Measurements from ENCODE around the gene ABHD13.

GRCh38 chr13:108194435-108194936 is 23.7 kb upstream of the ABHD13 start:
- TF ChIP-seq, protein P1, sequence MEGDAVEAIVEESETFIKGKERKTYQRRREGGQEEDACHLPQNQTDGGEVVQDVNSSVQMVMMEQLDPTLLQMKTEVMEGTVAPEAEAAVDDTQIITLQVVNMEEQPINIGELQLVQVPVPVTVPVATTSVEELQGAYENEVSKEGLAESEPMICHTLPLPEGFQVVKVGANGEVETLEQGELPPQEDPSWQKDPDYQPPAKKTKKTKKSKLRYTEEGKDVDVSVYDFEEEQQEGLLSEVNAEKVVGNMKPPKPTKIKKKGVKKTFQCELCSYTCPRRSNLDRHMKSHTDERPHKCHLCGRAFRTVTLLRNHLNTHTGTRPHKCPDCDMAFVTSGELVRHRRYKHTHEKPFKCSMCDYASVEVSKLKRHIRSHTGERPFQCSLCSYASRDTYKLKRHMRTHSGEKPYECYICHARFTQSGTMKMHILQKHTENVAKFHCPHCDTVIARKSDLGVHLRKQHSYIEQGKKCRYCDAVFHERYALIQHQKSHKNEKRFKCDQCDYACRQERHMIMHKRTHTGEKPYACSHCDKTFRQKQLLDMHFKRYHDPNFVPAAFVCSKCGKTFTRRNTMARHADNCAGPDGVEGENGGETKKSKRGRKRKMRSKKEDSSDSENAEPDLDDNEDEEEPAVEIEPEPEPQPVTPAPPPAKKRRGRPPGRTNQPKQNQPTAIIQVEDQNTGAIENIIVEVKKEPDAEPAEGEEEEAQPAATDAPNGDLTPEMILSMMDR (conservative IDR thresholded peaks at IDR 0.05; ENCODE audit: low read depth in 2 of 2), result no peak
- TF ChIP-seq EZH2 (IDR thresholded peaks at IDR 0.05; ENCODE audit: low read depth, unreplicated experiment) (no peak), POLR2AphosphoS5 (IDR thresholded peaks at IDR 0.05; ENCODE audit: low read depth) (no peak), EZH2phosphoT487 (IDR thresholded peaks at IDR 0.05; ENCODE audit: unreplicated experiment) (no peak), ZNF114 (CRISPR knock-in tag; IDR thresholded peaks at IDR 0.05) (no peak), JUNB (IDR thresholded peaks at IDR 0.05; ENCODE audit: unreplicated experiment) (no peak), CREB1 (CRISPR knock-in tag; IDR thresholded peaks at IDR 0.05; ENCODE audit: low read depth) (no peak)
- TF ChIP-seq, protein P2, sequence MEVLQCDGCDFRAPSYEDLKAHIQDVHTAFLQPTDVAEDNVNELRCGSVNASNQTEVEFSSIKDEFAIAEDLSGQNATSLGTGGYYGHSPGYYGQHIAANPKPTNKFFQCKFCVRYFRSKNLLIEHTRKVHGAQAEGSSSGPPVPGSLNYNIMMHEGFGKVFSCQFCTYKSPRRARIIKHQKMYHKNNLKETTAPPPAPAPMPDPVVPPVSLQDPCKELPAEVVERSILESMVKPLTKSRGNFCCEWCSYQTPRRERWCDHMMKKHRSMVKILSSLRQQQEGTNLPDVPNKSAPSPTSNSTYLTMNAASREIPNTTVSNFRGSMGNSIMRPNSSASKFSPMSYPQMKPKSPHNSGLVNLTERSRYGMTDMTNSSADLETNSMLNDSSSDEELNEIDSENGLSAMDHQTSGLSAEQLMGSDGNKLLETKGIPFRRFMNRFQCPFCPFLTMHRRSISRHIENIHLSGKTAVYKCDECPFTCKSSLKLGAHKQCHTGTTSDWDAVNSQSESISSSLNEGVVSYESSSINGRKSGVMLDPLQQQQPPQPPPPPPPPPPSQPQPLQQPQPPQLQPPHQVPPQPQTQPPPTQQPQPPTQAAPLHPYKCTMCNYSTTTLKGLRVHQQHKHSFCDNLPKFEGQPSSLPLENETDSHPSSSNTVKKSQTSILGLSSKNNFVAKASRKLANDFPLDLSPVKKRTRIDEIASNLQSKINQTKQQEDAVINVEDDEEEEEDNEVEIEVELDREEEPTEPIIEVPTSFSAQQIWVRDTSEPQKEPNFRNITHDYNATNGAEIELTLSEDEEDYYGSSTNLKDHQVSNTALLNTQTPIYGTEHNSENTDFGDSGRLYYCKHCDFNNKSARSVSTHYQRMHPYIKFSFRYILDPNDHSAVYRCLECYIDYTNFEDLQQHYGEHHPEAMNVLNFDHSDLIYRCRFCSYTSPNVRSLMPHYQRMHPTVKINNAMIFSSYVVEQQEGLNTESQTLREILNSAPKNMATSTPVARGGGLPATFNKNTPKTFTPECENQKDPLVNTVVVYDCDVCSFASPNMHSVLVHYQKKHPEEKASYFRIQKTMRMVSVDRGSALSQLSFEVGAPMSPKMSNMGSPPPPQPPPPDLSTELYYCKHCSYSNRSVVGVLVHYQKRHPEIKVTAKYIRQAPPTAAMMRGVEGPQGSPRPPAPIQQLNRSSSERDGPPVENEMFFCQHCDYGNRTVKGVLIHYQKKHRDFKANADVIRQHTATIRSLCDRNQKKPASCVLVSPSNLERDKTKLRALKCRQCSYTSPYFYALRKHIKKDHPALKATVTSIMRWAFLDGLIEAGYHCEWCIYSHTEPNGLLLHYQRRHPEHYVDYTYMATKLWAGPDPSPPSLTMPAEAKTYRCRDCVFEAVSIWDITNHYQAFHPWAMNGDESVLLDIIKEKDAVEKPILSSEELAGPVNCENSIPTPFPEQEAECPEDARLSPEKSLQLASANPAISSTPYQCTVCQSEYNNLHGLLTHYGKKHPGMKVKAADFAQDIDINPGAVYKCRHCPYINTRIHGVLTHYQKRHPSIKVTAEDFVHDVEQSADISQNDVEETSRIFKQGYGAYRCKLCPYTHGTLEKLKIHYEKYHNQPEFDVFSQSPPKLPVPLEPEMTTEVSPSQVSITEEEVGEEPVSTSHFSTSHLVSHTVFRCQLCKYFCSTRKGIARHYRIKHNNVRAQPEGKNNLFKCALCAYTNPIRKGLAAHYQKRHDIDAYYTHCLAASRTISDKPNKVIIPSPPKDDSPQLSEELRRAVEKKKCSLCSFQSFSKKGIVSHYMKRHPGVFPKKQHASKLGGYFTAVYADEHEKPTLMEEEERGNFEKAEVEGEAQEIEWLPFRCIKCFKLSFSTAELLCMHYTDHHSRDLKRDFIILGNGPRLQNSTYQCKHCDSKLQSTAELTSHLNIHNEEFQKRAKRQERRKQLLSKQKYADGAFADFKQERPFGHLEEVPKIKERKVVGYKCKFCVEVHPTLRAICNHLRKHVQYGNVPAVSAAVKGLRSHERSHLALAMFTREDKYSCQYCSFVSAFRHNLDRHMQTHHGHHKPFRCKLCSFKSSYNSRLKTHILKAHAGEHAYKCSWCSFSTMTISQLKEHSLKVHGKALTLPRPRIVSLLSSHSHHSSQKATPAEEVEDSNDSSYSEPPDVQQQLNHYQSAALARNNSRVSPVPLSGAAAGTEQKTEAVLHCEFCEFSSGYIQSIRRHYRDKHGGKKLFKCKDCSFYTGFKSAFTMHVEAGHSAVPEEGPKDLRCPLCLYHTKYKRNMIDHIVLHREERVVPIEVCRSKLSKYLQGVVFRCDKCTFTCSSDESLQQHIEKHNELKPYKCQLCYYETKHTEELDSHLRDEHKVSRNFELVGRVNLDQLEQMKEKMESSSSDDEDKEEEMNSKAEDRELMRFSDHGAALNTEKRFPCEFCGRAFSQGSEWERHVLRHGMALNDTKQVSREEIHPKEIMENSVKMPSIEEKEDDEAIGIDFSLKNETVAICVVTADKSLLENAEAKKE (CRISPR knock-in tag; IDR thresholded peaks at IDR 0.05), result no peak
- TF ChIP-seq, protein P3, sequence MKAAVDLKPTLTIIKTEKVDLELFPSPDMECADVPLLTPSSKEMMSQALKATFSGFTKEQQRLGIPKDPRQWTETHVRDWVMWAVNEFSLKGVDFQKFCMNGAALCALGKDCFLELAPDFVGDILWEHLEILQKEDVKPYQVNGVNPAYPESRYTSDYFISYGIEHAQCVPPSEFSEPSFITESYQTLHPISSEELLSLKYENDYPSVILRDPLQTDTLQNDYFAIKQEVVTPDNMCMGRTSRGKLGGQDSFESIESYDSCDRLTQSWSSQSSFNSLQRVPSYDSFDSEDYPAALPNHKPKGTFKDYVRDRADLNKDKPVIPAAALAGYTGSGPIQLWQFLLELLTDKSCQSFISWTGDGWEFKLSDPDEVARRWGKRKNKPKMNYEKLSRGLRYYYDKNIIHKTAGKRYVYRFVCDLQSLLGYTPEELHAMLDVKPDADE (IDR thresholded peaks at IDR 0.05), result no peak
